NCI-H2227 (cell line): ENCODE results near the gene LRRD1.
"Not testable (repeated sequence)": the region's sequence is repeated elsewhere in the genome, so short reads cannot be mapped to it uniquely, and the experiment has no call there.

Source experiments
- DNase-seq: peaks from one replicate; lab custom pipeline; 2025; ENCODE audit not compliant: unreplicated experiment; lab: John Stamatoyannopoulos, UW

Gene LRRD1

GRCh38 chr7:92142791-92143190, 36.2 kb downstream of the LRRD1 start:
- not testable (repeated sequence) for DNase-seq

- DNase-seq: no peak
Measured at GRCh38 chr7:92141161-92141560, 37.8 kb downstream of the LRRD1 start.

GRCh38 chr7:92137557-92137956, 41.4 kb downstream of the LRRD1 start:
- DNase-seq: no peak

DNA sequence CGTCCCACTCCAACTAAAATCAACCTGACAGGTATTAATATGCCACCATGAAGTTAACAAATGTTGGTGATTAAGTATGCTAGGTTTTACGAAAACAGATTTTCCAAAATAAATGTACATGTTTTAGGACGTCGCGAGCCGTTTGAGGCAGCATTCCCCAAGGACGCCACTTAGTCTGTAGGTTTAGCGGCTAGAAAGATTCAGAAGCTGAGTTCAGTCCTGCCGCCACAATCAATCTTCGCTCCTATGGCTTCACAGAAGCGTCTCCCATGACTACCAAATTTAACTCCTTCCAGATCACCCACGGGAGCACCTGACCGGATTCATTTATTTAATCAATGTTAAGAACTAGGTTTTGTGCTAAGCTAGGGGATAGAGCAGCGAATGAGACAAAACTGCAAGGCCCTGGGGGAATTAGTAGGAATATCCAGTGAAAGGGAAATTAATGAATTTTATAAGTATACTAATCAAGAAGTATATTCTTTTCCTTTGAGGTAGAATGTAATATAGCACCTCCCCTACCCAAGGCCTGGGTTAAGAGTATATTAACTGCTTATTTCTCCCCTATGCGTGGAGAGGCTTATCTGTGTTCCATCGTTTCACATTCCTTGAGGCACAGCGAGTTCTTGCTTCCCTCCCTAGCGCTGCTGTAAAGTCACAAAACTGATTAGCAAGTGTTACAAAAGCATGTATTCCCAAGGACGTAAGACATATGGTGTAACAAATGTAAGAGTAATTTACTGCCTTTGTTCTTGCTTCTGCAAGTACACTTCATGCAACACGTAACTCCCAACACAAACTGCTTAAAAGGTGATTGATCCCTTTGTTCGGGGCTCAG, 43.7 kb downstream of the LRRD1 start:
- peak; percentile 66 for DNase-seq

- DNase-seq: peak; percentile 98
Measured at GRCh38 chr7:92134271-92135051, 44.5 kb downstream of the LRRD1 start, which contains the start of gene CYP51A1. CYP51A1 (minus strand) TSS chr7:92134477; CDS start chr7:92134364, 113 bp downstream.

GRCh38 chr7:92133737-92134270, 45.1 kb downstream of the LRRD1 start:
- DNase-seq: peak; percentile 90

DNA sequence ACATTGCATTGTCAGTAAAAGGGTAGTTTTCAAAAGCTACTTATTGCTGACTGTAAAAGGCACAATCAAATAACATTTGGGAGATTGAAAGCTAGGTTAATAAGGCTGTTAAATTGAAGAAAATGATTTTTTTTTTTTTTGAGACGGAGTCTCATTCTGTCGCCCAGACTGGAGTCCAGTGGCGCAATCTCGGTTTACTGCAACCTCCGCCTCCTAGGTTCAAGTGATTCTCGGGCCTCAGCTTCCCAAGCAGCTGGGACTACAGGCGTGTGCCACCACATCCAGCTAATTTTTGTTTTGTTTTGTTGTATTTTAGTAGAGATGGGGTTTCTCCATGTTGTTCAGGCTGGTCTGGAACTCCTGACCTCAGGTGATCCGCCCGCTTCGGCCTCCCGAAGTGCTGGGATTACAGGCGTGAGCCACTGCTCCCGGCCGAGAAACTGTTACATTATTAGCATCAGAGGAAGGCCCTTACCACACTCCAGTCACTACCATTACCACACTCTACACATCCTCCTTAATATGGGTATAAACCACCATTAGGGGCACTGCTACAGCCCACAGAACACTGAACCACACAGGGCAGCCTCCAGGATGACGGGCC, 45.7 kb downstream of the LRRD1 start:
- DNase-seq: no peak

DNA sequence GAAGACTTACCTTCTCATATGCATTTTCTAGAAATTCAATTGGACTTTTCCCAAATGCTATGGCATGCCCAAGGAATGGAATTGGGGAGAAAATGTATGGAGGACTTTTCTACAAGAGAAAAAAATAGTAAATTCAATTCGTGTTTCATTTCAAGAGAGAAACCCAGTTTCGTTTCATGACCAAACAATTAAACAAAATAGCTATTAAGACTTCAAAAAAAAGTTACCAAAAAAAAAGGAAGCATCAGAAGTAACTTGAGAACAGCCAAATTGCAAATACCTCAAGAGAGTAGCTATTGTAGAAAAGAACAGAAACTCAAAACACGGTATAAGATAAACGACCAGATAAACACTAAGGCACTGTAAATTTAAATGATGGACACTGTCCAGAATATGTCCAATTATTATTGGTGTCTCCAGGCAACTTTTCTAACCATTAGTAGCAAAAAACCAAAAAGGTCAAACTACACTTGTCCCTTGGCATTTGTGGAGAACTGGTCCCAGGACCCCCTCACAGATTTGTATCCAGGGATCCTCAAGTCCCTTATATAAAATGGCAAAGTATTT, 47.1 kb downstream of the LRRD1 start:
- no peak for DNase-seq

GRCh38 chr7:92131093-92131492, 47.8 kb downstream of the LRRD1 start:
- DNase-seq: no peak

GRCh38 chr7:92121681-92122080, 57.3 kb downstream of the LRRD1 start:
- no peak for DNase-seq

- DNase-seq: no peak
Measured at GRCh38 chr7:92119213-92119759, 59.7 kb downstream of the LRRD1 start.

- DNase-seq: no peak
Measured at GRCh38 chr7:92116949-92117348, 62.0 kb downstream of the LRRD1 start.

DNA sequence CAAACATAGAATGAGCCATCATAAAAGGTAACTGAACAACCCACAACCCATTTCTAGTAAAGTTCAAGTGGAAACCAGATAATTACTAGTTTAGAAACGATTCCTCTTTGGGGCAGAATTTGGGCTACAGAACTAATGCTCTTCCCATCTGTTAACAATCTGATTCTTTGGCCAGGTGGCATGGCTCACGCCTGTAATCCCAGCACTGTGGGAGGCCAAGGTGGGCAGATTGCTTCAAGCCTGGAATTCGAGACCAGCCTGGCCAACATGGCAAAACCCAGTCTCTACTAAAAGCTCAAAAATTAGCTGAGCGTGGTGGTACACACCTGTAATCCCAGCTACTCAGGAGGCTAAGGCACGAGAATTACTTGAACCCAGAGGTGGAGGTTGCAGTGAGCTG, 63.1 kb downstream of the LRRD1 start:
- DNase-seq: no peak

- no peak for DNase-seq
Measured at GRCh38 chr7:92110857-92111256, 68.1 kb downstream of the LRRD1 start.

DNA sequence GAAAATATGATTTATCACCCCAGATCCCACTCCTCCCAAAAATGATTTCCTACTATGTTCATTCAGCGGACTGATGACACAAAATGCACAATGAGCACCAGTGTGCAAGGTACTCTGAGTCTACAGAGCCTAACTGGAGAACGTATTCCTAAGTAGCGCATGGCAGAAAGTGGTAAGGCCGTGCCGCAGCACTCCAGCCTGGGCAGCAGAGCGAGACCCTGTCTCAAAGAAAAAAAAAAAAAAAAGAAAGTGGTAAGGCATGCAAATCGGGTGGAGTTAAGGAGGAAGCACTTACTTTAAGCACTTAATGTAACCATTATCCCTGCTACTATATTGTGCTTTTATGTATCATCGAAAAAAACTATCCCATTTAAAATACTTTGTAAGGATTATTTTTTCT, 70.1 kb downstream of the LRRD1 start:
- DNase-seq: no peak

DNA sequence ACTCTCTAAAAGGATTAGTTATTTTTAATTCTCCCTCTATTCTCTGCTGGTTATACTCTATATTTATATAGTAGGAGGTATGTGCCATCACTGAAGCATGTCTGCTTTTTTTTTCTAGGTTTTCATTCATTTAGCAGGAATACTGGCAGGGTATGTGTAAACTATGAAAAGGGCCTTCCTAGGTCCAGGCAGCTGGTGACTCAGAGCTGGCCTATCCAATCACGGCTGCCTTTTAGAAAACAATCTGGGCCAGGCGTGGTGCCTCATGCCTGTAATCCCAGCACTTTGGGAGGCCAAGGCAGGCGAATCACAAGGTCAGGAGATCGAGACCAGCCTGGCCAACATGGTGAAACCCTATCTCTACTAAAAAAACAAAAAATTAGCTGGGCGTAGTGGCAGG, 76.1 kb downstream of the LRRD1 start:
- not testable (repeated sequence) for DNase-seq

GRCh38 chr7:92100534-92100933, 78.4 kb downstream of the LRRD1 start:
- DNase-seq: no peak

- DNase-seq: no peak
Measured at GRCh38 chr7:92095380-92095779, 83.6 kb downstream of the LRRD1 start.
